Measurements from ENCODE around the gene ATP10A. TPM values are rescaled to one million over a fixed set of nuclear protein-coding genes. Genes with fewer than 3 reads are reported as not detected.

ATP10A gene
- total and polyA plus RNA-seq, 9 of the 15 experiments (the other 6 are each of a cell fraction or from before 2014, with no cell fraction given): 0.09 TPM; not detected in 8

DNA sequence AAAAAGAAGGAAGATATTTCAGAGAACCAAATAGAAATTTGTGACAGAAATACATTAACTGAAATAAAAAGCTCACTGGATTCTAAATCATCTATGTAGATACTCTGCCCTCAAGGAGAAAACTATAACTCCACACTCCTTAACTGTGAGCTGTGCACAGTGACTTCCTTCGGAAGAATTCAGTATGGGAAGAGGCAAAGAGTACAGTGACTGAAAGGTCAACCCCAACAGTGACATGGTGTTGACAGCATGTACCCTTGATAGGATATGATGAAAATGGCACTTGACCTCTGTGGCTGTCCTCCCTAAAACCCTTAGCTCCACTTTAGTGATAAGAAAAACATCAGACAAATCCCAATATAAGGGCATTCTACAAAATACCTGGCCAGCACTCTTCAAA is 165.5 kb downstream of the ATP10A start:
- H3K79me2 ChIP-seq (ENCODE audit: control insufficient read depth, insufficient read depth, low read length): no peaks in the 10 kb centered on the region
- no peaks in the 10 kb centered on the region for H3K9me1 ChIP-seq (ENCODE audit: control insufficient read depth, insufficient read depth, low read length)
- intact Hi-C loops (cut with micrococcal nuclease): loop anchor here (10.0 kb wide), 2 partner anchors 193 to 237 kb away; no protein-coding TSS in a partner anchor
- no TSS peak for BruUV-seq (replicated peaks)
- H3K4me1 ChIP-seq (replicated peaks in 1 of 2; ENCODE audit: control insufficient read depth in 2 of 2, insufficient read depth in 2 of 2, low read length in 2 of 2): no peaks in the 10 kb centered on the region
- no peaks in the 10 kb centered on the region for H3K36me3 ChIP-seq (ENCODE audit: control insufficient read depth, insufficient read depth, low read length)
- H3K4me2 ChIP-seq (ENCODE audit: insufficient read depth, low read length): no peak overlapping the region
- H3K9me3 ChIP-seq (replicated peaks; ENCODE audit: control insufficient read depth, insufficient read depth, low read depth, low read length): no peaks in the 10 kb centered on the region
- no peaks in the 10 kb centered on the region for H4K20me1 ChIP-seq (replicated peaks; ENCODE audit: control insufficient read depth, insufficient read depth, low read length)
- in situ Hi-C loops (cut with MboI): no loop called here
- ChIA-PET CTCF (ENCODE audit: low intra/inter-chr PET ratio) (interaction anchor here (0.6 kb wide), 1 partner anchor 552 kb away, joined by 8 read pairs; no protein-coding TSS in a partner anchor), POLR2A (no interaction called here)
- DNase-seq (ENCODE audit: extremely low read depth in 1 of 4, low spot score in 3 of 4) (no peak), FAIRE-seq (no peak), ATAC-seq (no peak)
- H3K4me3 ChIP-seq: no peak overlapping the region
- H2AFZ ChIP-seq (ENCODE audit: low read depth, low read length): no peak overlapping the region
- TF ChIP-seq, protein P1, sequence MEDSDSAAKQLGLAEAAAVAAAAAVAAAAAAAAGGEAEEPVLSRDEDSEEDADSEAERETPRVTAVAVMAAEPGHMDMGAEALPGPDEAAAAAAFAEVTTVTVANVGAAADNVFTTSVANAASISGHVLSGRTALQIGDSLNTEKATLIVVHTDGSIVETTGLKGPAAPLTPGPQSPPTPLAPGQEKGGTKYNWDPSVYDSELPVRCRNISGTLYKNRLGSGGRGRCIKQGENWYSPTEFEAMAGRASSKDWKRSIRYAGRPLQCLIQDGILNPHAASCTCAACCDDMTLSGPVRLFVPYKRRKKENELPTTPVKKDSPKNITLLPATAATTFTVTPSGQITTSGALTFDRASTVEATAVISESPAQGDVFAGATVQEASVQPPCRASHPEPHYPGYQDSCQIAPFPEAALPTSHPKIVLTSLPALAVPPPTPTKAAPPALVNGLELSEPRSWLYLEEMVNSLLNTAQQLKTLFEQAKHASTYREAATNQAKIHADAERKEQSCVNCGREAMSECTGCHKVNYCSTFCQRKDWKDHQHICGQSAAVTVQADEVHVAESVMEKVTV (CRISPR knock-in tag; IDR thresholded peaks at IDR 0.05): no peak
- TF ChIP-seq CXXC5 (CRISPR knock-in tag; IDR thresholded peaks at IDR 0.05) (no peak), YBX1 (IDR thresholded peaks at IDR 0.05) (no peak), ZEB2 (IDR thresholded peaks at IDR 0.05) (no peak), GTF2E2 (tag; IDR thresholded peaks at IDR 0.05) (no peak), HMG20A (CRISPR knock-in tag; conservative IDR thresholded peaks at IDR 0.05) (no peak), NFXL1 (CRISPR knock-in tag; IDR thresholded peaks at IDR 0.05) (no peak)
- TF ChIP-seq, protein P2, sequence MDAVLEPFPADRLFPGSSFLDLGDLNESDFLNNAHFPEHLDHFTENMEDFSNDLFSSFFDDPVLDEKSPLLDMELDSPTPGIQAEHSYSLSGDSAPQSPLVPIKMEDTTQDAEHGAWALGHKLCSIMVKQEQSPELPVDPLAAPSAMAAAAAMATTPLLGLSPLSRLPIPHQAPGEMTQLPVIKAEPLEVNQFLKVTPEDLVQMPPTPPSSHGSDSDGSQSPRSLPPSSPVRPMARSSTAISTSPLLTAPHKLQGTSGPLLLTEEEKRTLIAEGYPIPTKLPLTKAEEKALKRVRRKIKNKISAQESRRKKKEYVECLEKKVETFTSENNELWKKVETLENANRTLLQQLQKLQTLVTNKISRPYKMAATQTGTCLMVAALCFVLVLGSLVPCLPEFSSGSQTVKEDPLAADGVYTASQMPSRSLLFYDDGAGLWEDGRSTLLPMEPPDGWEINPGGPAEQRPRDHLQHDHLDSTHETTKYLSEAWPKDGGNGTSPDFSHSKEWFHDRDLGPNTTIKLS (IDR thresholded peaks at IDR 0.05; ENCODE audit: borderline replicate concordance, low read depth): no peak
- no peak overlapping the region for H3K9ac ChIP-seq (ENCODE audit: insufficient read depth in 1 of 2, low read depth in 2 of 2, low read length in 2 of 2)
- peaks cover 2 to 28% of the 10 kb centered on the region in 2 experiments; a peak in 2 of 5 replicates for H3K27me3 ChIP-seq (ENCODE audit: control insufficient read depth in 2 of 2, insufficient read depth in 2 of 2, low read length in 2 of 2)
- 0% methylated on average over 1 of the region's 1 CpG for WGBS (ENCODE audit: insufficient coverage, low coverage, missing lambda C conversion rate)
- no peak overlapping the region for H3K27ac ChIP-seq (ENCODE audit: extremely low read depth, low read depth, low read length)
